Esophagus muscularis mucosa (tissue), 4 donors: Measurements from ENCODE around the gene ERLEC1. TPM values are rescaled to one million over a fixed set of nuclear protein-coding genes. Genes with fewer than 3 reads are reported as not detected.
"Not testable (repeated sequence)": the region's sequence is repeated elsewhere in the genome, so short reads cannot be mapped to it uniquely, and the experiment has no call there.

Experiments
- DNase-seq: peaks from one replicate; pipeline ENCODE4 v3.0.0-alpha.2; 2017; ENCODE audit errors: extremely low spot score
- H3K27ac ChIP-seq, 4 donors: fragments of 200-600 bp; sonication (generic); replicated peaks in 1 of 4; 1 replicate in 3 of 4; 2 replicates in 1 of 4; pipeline ENCODE4 v1.5.1; 2016 to 2019; ENCODE audit warnings: mild to moderate bottlenecking in 1 of 4
- H3K27me3 ChIP-seq, 4 donors: fragments of 200-600 bp; sonication (generic); one replicate each; pipeline versions ENCODE4 v1.5.1 to v1.6.0; 2016 to 2019
- H3K36me3 ChIP-seq, 4 donors: fragments of 200-600 bp; sonication (generic); one replicate each; pipeline ENCODE4 v1.5.1; 2016 to 2019
- H3K4me1 ChIP-seq, 4 donors: fragments of 200-600 bp; sonication (generic); one replicate each; pipeline ENCODE4 v1.5.1; 2016 to 2019
- H3K4me3 ChIP-seq, 4 donors: fragments of 200-600 bp; sonication (generic); 1 replicate in 2 of 4; 2 replicates in 2 of 4; pipeline ENCODE4 v1.5.1; 2016 to 2019; ENCODE audit warnings: mild to moderate bottlenecking in 4 of 4, moderate library complexity in 1 of 4
- H3K9me3 ChIP-seq, 4 donors: fragments of 200-600 bp; sonication (generic); 1 replicate in 3 of 4; 2 replicates in 1 of 4; pipeline ENCODE4 v1.5.1; 2016 to 2019
- EP300 ChIP-seq: sonication (generic); formaldehyde crosslinking; IDR thresholded peaks from one replicate; pipeline ENCODE4 v1.6.1; 2017; ENCODE audit warnings: antibody characterized with exemption
- POLR2A ChIP-seq: fragments of 450-650 bp; IDR thresholded peaks from one replicate; pipeline ENCODE4 v1.6.1; 2017; ENCODE audit warnings: antibody characterized with exemption, moderate library complexity, mild to moderate bottlenecking, low read depth
- POLR2AphosphoS5 ChIP-seq, 2 donors: sonication (generic); formaldehyde crosslinking; IDR thresholded peaks; one replicate each; pipeline ENCODE4 v1.6.1; 2017; ENCODE audit warnings: antibody characterized with exemption in 2 of 2
- WGBS: methylation state at CpG from one replicate; pipeline ENCODE4 v1.1.5; 2018; 5-methylcytosine and 5-hydroxymethylcytosine counted together
- intact Hi-C: fragments of 100-400 bp; cut with DNase I; formaldehyde crosslinking; loops from one replicate; pipeline ENCODE4 v1.15.1; 2023
- total RNA-seq, 4 donors: library from RNA; depleted of rRNA; stranded (reverse); fragments of >200 nt; gene quantifications; one replicate each; pipeline versions ENCODE4 v1.1.0 to v1.2.1, GENCODE V29; 2016
- TF ChIP-seq, protein P1 (sequence below), 3 experiments: fragments of 200-600 bp in 2 of 3; fragments of 450-650 bp in 1 of 3; sonication (generic) in 2 of 3; IDR thresholded peaks; one replicate each; pipeline ENCODE4 v1.5.1; 2017 to 2019; ENCODE audit warnings: antibody characterized with exemption in 3 of 3, mild to moderate bottlenecking in 2 of 3, moderate library complexity in 1 of 3

Gene ERLEC1
- total RNA-seq, 4 donors from 2014 or later, result 54.8 to 81.9 (median 61.1) TPM

GRCh38 chr2:53840580-53840979 lies 53.7 kb downstream of the ERLEC1 start:
- peaks cover 0 to 6% (median 0%) of the 10 kb centered on the region in 4 donors for H3K9me3 ChIP-seq
- H3K36me3 ChIP-seq, result peaks cover 0 to 11% (median 2%) of the 10 kb centered on the region in 4 donors
- H3K27me3 ChIP-seq, result no peaks in the 10 kb centered on the region
- WGBS, result 68% methylated on average over 1 of the region's 1 CpG
- H3K4me1 ChIP-seq, result no peaks in the 10 kb centered on the region
- H3K27ac ChIP-seq, result no peak overlapping the region
- no peak for DNase-seq
- no peak overlapping the region for H3K4me3 ChIP-seq
- intact Hi-C loops, result no loop called here
- TF ChIP-seq EP300, result no peak
- TF ChIP-seq POLR2A, result no peak
- TF ChIP-seq POLR2AphosphoS5 (IDR thresholded peaks at IDR 0.05), result no peak
- TF ChIP-seq, protein P1, sequence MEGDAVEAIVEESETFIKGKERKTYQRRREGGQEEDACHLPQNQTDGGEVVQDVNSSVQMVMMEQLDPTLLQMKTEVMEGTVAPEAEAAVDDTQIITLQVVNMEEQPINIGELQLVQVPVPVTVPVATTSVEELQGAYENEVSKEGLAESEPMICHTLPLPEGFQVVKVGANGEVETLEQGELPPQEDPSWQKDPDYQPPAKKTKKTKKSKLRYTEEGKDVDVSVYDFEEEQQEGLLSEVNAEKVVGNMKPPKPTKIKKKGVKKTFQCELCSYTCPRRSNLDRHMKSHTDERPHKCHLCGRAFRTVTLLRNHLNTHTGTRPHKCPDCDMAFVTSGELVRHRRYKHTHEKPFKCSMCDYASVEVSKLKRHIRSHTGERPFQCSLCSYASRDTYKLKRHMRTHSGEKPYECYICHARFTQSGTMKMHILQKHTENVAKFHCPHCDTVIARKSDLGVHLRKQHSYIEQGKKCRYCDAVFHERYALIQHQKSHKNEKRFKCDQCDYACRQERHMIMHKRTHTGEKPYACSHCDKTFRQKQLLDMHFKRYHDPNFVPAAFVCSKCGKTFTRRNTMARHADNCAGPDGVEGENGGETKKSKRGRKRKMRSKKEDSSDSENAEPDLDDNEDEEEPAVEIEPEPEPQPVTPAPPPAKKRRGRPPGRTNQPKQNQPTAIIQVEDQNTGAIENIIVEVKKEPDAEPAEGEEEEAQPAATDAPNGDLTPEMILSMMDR (IDR thresholded peaks at IDR 0.05), result no peak

GRCh38 chr2:53841651-53842050 lies 54.8 kb downstream of the ERLEC1 start:
- H3K36me3 ChIP-seq, result peaks cover 0 to 11% (median 2%) of the 10 kb centered on the region in 4 donors
- WGBS, result 91% methylated on average over 7 of the region's 7 CpGs
- intact Hi-C loops, H3K4me1 ChIP-seq, DNase-seq, H3K4me3 ChIP-seq, H3K9me3 ChIP-seq, H3K27ac ChIP-seq, H3K27me3 ChIP-seq: not testable (repeated sequence)

DNA sequence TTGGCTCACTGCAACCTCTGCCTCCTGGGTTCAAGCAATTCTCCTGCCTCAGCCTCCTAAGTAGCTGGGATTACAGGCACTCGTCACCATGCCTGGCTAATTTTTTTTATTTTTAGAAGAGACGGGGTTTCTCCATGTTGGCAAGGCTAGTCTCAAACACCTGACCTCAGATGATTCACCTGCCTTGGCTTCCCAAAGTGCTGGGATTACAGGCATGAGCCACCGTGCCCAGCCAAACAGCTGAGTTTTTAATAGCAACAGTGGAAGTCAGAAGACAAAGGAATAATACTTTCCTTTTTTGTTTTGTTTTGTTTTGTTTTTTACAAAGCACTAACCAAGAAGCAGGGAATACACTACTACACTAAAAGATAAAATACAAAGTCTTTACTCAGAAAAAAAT lies 56.0 kb downstream of the ERLEC1 start:
- Histone ChIP-seq H3K27ac (no peak overlapping the region), H3K4me1 (no peaks in the 10 kb centered on the region), H3K36me3 (peaks cover 0 to 2% (median 0%) of the 10 kb centered on the region in 4 donors), H3K9me3 (peaks cover 0 to 6% (median 0%) of the 10 kb centered on the region in 4 donors), H3K27me3 (no peaks in the 10 kb centered on the region), H3K4me3 (no peak overlapping the region)
- no peak for DNase-seq
- 56% methylated on average over 3 of the region's 3 CpGs for WGBS
- intact Hi-C loops, result no loop called here
- no peak for TF ChIP-seq POLR2AphosphoS5 (IDR thresholded peaks at IDR 0.05)
- TF ChIP-seq POLR2A, result no peak
- TF ChIP-seq EP300, result no peak
- TF ChIP-seq, protein P1 (IDR thresholded peaks at IDR 0.05), result no peak

GRCh38 chr2:53843595-53843994 lies 56.8 kb downstream of the ERLEC1 start:
- H3K27me3 ChIP-seq, result no peaks in the 10 kb centered on the region
- H3K9me3 ChIP-seq, result peaks cover 0 to 6% (median 0%) of the 10 kb centered on the region in 4 donors
- H3K36me3 ChIP-seq, result no peaks in the 10 kb centered on the region
- H3K27ac ChIP-seq, result no peak overlapping the region
- no peaks in the 10 kb centered on the region for H3K4me1 ChIP-seq
- H3K4me3 ChIP-seq, result no peak overlapping the region
- DNase-seq, result no peak
- no peak for TF ChIP-seq POLR2AphosphoS5 (IDR thresholded peaks at IDR 0.05)
- TF ChIP-seq EP300, result no peak
- no peak for TF ChIP-seq POLR2A
- TF ChIP-seq, protein P1 (IDR thresholded peaks at IDR 0.05), result no peak
- intact Hi-C loops, result no loop called here
- 71% methylated on average over 2 of the region's 2 CpGs for WGBS

DNA sequence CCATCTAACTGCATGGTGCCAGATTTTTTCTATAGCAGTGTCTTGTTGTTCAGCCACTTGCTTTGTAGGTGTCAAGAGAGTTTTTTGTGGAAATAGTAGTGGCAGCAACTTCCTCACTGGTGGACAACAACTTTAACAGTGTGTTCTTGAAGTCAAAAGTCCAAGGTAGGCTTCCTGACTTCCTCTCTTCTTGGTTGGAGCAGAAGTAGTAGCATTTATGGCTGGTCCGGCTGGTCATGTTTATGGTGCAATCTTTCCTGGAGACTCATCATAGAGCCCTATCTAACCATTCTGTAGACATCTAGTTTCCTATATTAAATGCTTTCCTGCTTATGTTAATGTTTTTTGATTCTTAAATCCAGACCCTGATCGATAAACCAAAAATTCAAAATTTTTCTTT lies 61.2 kb downstream of the ERLEC1 start:
- Histone ChIP-seq H3K9me3 (no peaks in the 10 kb centered on the region), H3K36me3 (peaks cover 0 to 6% (median 1%) of the 10 kb centered on the region in 4 donors), H3K4me3 (no peak overlapping the region), H3K27me3 (no peaks in the 10 kb centered on the region), H3K4me1 (no peaks in the 10 kb centered on the region), H3K27ac (no peak overlapping the region)
- DNase-seq, result no peak
- WGBS, result 97% methylated on average over 2 of the region's 2 CpGs
- intact Hi-C loops, result no loop called here
- TF ChIP-seq POLR2A (no peak), EP300 (no peak), POLR2AphosphoS5 (IDR thresholded peaks at IDR 0.05) (no peak)

DNA sequence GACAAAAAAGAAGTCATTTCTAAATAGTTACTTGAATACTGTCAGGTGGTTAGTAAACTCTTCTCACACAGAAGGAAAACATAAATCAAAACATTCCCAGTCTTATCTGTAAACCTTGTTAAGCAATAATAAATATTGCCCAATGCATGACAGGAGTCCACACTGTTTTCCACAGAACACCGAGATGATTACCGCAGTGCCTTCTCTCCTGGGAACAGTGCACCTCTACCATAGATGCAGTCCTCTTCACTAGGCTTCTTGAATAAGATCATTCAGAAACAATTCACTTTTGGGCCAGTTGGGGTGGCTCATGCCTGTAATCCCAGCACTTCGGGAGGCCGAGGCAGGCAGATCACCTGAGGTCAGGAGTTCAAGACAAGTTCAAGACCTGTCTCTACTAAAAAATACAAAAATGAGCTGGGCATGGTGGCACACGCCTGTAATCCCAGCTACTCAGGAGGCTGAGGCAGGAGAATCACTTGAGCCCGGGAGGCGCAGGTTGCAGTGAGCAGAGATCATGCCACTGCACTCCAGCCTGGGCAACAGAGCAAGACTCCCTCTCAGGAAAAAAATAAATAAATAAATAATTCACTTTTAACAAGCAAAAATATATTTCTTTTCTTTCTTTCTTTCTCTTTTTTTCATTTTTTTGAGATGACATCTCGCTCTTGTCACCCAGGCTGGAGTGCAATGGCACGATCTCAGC lies 64.4 kb downstream of the ERLEC1 start:
- H3K27me3 ChIP-seq, H3K4me3 ChIP-seq, H3K27ac ChIP-seq, H3K9me3 ChIP-seq, intact Hi-C loops, DNase-seq: not testable (repeated sequence)
- 95% methylated on average over 9 of the region's 9 CpGs for WGBS
- Histone ChIP-seq H3K4me1 (peaks cover 0 to 11% (median 4%) of the 10 kb centered on the region in 4 donors), H3K36me3 (peaks cover 6 to 22% (median 17%) of the 10 kb centered on the region in 4 donors)
